Natural killer cell treated with Interleukin-12 subunit alpha and Interleukin-12 subunit beta and Interleukin-15 and Interleukin-18, amount 100 ng/mL, for 72 hours (primary cell): Measurements from ENCODE around the gene SH3PXD2A. TPM values are rescaled to one million over a fixed set of nuclear protein-coding genes. Genes with fewer than 3 reads are reported as not detected.
"Not testable (repeated sequence)": the region's sequence is repeated elsewhere in the genome, so short reads cannot be mapped to it uniquely, and the experiment has no call there.

Experiments used
- ATAC-seq, 2 donors: fragments of 150-1000 bp; cut with Tn5 transposase in 1 of 2; sonication (Bioruptor Pico), chemical (Tn5 transposase) in 1 of 2; 2 replicates each; pipeline ENCODE4 v1.10.0; 2021
- DNase-seq: peaks from one replicate; pipeline ENCODE4 v3.0.0; 2022; ENCODE audit warnings: low spot score
- H3K27ac Mint-ChIP-seq, 2 donors: 1 replicate in 1 of 2; 2 replicates in 1 of 2; pipeline ENCODE4 v1.8.0; 2022; ENCODE audit warnings: mixed read lengths in 2 of 2, mild to moderate bottlenecking in 1 of 2, moderate library complexity in 1 of 2
- H3K27me3 Mint-ChIP-seq, 2 donors: 1 replicate in 1 of 2; 2 replicates in 1 of 2; pipeline ENCODE4 v1.8.0; 2022; ENCODE audit warnings: mixed read lengths in 2 of 2
- H3K36me3 Mint-ChIP-seq: one replicate; pipeline ENCODE4 v1.8.0; 2022; ENCODE audit warnings: mixed read lengths
- H3K4me1 Mint-ChIP-seq, 2 donors: 1 replicate in 1 of 2; 2 replicates in 1 of 2; pipeline ENCODE4 v1.8.0; 2022; ENCODE audit warnings: low read depth in 2 of 2, mixed read lengths in 2 of 2, mild to moderate bottlenecking in 1 of 2
- H3K4me3 Mint-ChIP-seq: one replicate; pipeline ENCODE4 v1.8.0; 2022; ENCODE audit warnings: mixed read lengths
- H3K9me3 Mint-ChIP-seq: 2 replicates; pipeline ENCODE4 v1.8.0; 2022; ENCODE audit warnings: mixed read lengths
- total RNA-seq, 2 donors: library from RNA; stranded (reverse); gene quantifications; one replicate each; pipeline ENCODE4 v1.2.3, GENCODE V29; 2022

The SH3PXD2A gene
- total RNA-seq, 2 donors from 2014 or later, result 3.4 to 7.6 TPM

DNA sequence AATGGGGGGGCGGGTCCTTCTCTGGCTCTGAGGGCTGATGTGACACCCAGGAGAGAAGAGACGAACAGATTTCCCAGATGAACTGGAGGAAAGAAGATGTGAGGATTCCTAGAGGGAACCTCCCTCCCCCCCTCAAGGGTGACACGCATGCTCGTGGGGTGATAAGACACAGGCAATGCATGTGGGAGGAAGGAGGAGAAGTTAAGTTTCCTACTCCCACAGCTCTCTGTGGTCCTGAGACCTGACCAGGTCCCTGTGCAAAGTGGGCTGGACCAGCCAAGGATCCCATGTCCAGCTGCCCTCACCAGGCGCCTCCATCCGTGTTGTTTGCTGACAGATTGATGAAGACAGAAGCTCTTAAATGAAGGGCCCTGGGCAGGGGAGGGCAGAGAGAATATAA lies 112.6 kb downstream of the SH3PXD2A start:
- peaks cover 0 to 8% of the 10 kb centered on the region in 2 donors for H3K4me1 Mint-ChIP-seq
- H3K27me3 Mint-ChIP-seq, result no peaks in the 10 kb centered on the region
- no peaks in the 10 kb centered on the region for H3K9me3 Mint-ChIP-seq
- DNase-seq (peak; percentile 18), ATAC-seq (no peak)
- no peak overlapping the region for H3K27ac Mint-ChIP-seq
- H3K4me3 Mint-ChIP-seq, result no peak overlapping the region
- no peaks in the 10 kb centered on the region for H3K36me3 Mint-ChIP-seq

DNA sequence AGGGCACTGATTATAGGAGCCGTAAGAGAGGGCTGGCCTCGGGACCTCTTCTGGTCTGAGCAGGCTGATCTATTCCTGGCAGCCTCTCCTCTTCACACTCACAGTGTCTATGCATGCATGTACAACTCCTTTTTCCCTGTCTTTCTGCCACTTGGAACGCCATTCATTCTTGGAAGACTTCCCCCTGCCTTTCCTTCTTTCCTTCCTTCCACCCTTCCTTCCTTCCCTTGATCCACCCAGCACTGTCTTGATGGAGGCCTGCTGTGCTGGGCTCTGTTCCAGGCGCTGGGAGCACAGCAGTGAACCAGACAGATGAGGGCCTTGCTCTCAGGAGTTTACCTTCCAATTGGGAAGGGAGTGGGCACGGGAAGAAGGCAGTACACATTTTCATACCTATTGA lies 114.8 kb downstream of the SH3PXD2A start:
- Mint-ChIP-seq H3K4me3 (no peak overlapping the region), H3K27ac (no peak overlapping the region), H3K27me3 (no peaks in the 10 kb centered on the region), H3K9me3 (no peaks in the 10 kb centered on the region), H3K4me1 (peaks cover 0 to under 1% of the 10 kb centered on the region in 2 donors), H3K36me3 (no peaks in the 10 kb centered on the region)
- ATAC-seq (no peak), DNase-seq (peak; percentile 49)

DNA sequence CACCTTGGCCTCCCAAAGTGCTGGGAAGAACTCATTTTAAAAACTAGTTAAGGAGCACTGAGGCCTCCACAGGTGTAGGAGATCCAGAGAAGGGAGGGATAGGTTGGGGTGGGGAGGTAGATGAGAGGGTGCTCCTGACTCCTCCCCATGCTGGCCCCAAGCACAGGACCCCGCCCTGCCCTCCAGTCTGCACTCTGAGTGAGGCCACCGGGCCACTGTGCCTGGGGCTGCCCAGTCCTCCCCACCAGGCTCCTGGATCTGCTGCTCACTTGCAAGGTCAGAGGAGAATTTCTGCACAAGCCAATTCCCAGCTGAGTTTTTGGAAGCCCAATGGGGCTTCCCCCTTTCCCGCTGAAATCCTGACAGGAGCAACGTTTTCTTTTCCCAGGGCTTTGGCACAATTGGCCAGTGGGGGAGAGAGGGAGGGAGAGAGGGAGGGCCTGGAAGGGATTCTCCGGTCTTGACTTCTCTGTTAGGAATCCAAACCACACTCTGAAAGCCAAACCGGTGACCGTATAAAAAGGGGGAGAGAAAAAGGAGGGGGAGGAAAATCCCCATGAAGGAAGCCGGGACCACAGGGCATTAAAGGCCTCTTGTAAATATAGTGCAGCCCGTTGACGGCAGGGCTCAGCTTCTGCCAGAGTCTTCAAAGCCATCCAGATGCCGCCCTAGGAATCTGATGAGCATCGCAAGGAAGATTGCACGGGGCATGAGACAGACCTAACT lies 116.2 kb downstream of the SH3PXD2A start:
- H3K4me3 Mint-ChIP-seq, result no peak overlapping the region
- peaks cover 0 to 2% of the 10 kb centered on the region in 2 donors for H3K27me3 Mint-ChIP-seq
- no peaks in the 10 kb centered on the region for H3K36me3 Mint-ChIP-seq
- DNase-seq, result peak; percentile 22
- H3K27ac Mint-ChIP-seq, result no peak overlapping the region
- no peak for ATAC-seq
- H3K9me3 Mint-ChIP-seq, result no peaks in the 10 kb centered on the region
- no peaks in the 10 kb centered on the region for H3K4me1 Mint-ChIP-seq

DNA sequence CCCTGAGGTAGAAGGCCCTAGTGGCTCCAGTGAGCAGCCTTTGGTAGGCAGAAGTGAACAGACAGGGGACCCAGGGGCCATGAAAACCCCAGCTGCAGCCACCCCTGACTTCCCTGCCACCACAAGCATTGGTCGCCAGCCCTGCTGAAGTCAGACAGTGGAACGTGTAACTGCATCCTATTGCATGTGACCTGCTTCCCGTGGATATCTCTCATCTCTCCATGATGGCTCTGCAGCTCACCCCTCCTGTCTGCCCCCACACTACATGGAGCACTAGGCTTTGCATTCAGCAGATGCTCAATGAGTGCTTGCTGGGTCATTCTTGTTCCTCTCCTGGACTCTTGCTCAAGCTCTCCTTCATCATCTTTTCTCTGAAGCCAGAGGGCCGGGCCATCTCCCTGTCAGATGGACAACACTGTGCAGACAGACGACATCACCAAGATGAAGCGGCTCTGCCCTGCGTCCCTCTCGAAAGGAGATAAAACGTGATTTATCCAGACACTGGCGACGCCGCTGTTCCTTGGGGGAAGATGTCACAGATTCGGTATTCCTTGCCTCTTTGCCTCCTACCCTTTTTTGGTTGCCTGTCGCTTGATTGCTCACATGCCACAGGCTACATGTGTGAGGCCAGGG lies 117.5 kb downstream of the SH3PXD2A start:
- no peak overlapping the region for H3K4me3 Mint-ChIP-seq
- H3K4me1 Mint-ChIP-seq, result no peaks in the 10 kb centered on the region
- no peak overlapping the region for H3K27ac Mint-ChIP-seq
- H3K27me3 Mint-ChIP-seq, result peaks cover 0 to 2% of the 10 kb centered on the region in 2 donors
- DNase-seq (no peak), ATAC-seq (no peak)
- H3K9me3 Mint-ChIP-seq, result no peaks in the 10 kb centered on the region
- H3K36me3 Mint-ChIP-seq, result no peaks in the 10 kb centered on the region

DNA sequence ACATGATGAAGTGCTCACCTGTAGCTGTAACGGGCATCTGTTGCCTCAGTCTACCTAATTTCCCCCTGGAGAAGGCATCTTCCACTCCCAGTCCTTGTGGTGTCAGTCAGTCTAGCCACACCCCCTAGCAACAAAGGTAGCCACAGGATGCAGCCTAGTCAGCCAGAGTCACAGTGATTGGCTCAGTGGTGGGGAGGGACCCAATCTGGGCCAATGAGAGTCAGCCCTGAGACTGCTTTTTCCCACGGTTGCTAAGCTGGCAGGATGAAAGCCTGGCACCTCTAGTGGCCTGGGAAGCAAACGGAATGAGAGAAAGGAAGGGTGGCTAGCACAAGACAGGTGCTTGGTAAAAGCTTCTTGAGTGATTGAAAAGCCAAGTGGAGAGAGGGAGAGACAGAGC lies 118.6 kb downstream of the SH3PXD2A start:
- no peaks in the 10 kb centered on the region for H3K36me3 Mint-ChIP-seq
- DNase-seq (no peak), ATAC-seq (peak in 1 of 2 donors; percentile 55)
- no peaks in the 10 kb centered on the region for H3K4me1 Mint-ChIP-seq
- no peaks in the 10 kb centered on the region for H3K9me3 Mint-ChIP-seq
- peaks cover 0 to 2% of the 10 kb centered on the region in 2 donors for H3K27me3 Mint-ChIP-seq
- no peak overlapping the region for H3K27ac Mint-ChIP-seq
- H3K4me3 Mint-ChIP-seq, result no peak overlapping the region

DNA sequence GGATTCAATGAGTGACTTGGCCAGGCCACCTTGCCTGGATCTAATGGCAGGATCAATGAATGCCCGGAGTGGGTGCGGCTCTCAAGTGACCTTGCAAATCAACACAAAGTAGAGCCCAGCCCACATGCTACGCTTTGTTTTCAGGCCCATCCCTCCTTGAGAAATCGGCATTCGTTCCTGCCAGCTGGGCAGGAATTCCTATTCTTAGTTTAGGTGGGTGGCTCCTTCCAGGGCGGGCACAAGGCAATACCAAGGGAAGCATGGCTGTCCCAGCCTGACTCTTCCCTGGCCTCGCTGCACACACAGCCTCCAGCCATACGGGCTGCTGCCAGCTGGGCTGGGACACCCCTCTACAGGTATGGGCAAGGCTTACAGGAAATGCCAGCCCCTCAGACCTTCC lies 119.3 kb downstream of the SH3PXD2A start:
- H3K27ac Mint-ChIP-seq, result no peak overlapping the region
- peaks cover 0 to 2% of the 10 kb centered on the region in 2 donors for H3K27me3 Mint-ChIP-seq

DNA sequence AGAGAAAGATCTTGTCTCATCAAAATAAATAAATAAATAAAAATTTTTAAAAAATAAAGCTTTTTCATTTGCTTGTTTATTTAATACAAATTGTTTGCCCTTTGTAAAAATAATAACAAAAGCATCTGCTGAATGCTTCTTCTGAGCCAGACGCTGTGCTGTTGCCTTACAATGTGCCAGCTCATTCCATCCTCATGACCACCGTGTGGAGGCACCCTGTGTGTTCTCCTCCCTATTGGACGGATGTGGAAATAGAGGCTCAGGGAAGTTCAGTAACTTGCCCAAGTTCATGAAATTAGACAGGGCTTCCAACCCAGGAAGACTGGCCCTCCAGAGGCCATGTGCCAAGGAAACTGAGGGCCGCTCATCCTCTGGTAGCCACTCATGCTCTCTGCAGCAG lies 120.6 kb downstream of the SH3PXD2A start:
- H3K27ac Mint-ChIP-seq, result no peak overlapping the region
- no peak overlapping the region for H3K4me3 Mint-ChIP-seq
- H3K9me3 Mint-ChIP-seq, result no peaks in the 10 kb centered on the region
- no peak for DNase-seq
- no peak for ATAC-seq
- no peaks in the 10 kb centered on the region for H3K4me1 Mint-ChIP-seq
- H3K27me3 Mint-ChIP-seq, result peaks cover 0 to 2% of the 10 kb centered on the region in 2 donors
- no peaks in the 10 kb centered on the region for H3K36me3 Mint-ChIP-seq

More for the DNA sequence above, 119.3 kb downstream of the SH3PXD2A start:
- H3K36me3 Mint-ChIP-seq, result no peaks in the 10 kb centered on the region
- no peaks in the 10 kb centered on the region for H3K9me3 Mint-ChIP-seq
- H3K4me3 Mint-ChIP-seq, result no peak overlapping the region
- ATAC-seq (no peak), DNase-seq (no peak)
- no peaks in the 10 kb centered on the region for H3K4me1 Mint-ChIP-seq

DNA sequence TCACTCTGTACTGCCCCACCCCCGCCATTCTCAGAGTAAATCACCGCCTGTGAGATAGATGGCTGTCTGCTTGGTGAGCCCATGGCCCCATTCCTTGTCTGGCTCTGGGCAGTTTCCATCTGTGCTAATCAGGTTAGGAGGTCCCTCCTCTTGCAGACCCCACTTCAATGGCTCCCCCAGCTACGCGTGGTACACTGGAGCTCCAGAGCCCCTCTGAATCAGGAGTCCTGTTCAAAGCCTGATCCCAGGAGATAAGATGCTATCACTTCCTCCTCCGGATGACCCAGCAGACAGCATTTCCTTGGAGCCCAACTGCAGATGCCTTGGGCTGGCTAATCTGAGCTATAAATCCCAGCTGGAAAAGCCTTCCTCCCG lies 122.3 kb downstream of the SH3PXD2A start:
- Mint-ChIP-seq H3K27me3 (peaks cover 0 to 2% of the 10 kb centered on the region in 2 donors), H3K9me3 (no peaks in the 10 kb centered on the region), H3K36me3 (no peaks in the 10 kb centered on the region), H3K4me1 (no peaks in the 10 kb centered on the region), H3K27ac (no peak overlapping the region), H3K4me3 (no peak overlapping the region)
- ATAC-seq (no peak), DNase-seq (no peak)

DNA sequence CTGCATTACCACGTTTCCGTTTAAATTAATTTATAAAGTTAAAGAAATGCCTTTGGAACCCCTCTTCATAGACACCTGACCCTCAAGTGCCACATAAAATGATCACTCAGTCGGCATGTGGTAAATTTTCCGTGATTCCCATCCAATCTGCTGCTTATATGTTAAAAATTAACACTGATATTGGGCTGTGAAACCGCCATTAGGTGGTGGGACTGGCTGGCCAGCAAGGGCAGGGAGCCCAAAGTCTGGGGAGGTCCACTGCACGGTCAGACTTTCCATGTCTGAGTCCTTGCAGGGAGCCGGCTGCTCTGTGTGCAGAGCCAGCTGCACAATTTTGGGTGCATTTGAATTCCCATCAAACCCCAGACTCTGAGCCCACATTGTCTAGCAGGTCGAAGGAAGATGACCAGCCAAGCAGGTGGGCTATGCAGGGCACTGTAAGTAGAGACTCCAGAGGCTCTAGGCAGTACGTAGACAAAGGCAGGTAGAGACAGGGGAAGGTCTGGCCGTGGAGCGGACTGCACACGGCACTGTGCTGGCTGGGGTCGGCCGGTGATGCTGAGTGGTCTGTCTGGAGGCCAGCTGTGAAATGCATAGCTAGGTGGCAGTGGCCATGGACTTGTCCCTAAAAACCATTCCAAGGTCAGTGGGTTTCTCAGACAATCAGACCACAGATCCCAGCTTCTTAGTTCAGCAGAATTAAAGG lies 122.9 kb downstream of the SH3PXD2A start:
- no peaks in the 10 kb centered on the region for H3K36me3 Mint-ChIP-seq
- H3K27me3 Mint-ChIP-seq, result peaks cover 0 to 2% of the 10 kb centered on the region in 2 donors
- H3K4me3 Mint-ChIP-seq, result no peak overlapping the region
- no peaks in the 10 kb centered on the region for H3K9me3 Mint-ChIP-seq
- DNase-seq (no peak), ATAC-seq (no peak)
- H3K4me1 Mint-ChIP-seq, result no peaks in the 10 kb centered on the region
- no peak overlapping the region for H3K27ac Mint-ChIP-seq

DNA sequence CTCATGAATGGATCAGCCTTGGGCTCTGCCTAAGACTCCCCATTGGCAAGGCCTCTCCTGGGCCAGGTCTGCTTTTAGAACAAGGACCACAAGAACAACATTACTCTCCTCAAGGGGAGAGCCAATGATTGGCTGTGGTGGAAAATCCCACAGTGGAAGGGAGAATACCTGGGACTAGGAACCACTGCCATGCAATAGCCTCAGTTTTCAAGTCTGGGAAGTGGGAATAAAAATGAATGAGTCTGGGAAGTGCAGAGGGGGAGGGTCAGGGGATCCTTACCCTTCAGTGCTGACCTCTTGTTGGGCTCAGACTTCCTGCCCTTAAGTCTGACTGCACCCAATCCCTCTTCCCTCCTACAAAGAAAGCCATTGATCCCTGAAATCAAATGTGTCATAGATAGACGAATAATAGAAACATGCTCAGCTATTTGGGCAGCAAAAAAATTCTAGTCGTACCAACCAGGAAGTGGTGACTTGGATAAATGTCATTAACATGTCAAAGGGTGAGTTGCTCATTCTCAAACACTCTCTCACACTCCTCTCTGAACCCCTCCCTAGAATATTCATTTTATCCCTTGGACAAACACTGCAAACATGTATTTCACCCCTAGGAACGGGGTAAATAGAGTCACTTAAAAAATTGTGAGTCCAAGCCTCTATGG lies 123.6 kb downstream of the SH3PXD2A start:
- ATAC-seq (no peak), DNase-seq (no peak)
- Mint-ChIP-seq H3K36me3 (no peaks in the 10 kb centered on the region), H3K4me1 (no peaks in the 10 kb centered on the region), H3K9me3 (no peaks in the 10 kb centered on the region), H3K27me3 (peaks cover 0 to 2% of the 10 kb centered on the region in 2 donors), H3K4me3 (no peak overlapping the region), H3K27ac (no peak overlapping the region)

DNA sequence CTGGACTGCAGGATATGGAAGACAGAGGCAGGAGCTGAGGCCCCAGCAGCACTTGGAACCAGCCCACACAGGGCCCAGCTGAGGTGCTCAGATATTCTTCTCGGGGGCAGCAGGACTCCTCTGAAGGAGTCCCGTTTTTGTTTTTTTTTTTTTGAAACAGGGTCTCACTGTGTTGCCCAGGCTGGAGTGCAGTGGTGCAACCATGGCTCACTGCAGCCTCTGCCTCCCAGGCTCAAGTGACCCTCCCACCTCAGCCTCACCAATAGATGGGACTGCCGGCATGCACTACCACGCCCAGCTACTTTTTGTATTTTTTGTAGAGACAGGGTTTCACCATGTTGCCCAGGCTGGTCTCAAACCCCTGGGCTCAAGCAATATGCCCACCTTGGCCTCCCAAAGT lies 124.3 kb downstream of the SH3PXD2A start:
- DNase-seq, H3K27ac Mint-ChIP-seq, H3K36me3 Mint-ChIP-seq, ATAC-seq, H3K4me3 Mint-ChIP-seq, H3K9me3 Mint-ChIP-seq, H3K4me1 Mint-ChIP-seq, H3K27me3 Mint-ChIP-seq: not testable (repeated sequence)

DNA sequence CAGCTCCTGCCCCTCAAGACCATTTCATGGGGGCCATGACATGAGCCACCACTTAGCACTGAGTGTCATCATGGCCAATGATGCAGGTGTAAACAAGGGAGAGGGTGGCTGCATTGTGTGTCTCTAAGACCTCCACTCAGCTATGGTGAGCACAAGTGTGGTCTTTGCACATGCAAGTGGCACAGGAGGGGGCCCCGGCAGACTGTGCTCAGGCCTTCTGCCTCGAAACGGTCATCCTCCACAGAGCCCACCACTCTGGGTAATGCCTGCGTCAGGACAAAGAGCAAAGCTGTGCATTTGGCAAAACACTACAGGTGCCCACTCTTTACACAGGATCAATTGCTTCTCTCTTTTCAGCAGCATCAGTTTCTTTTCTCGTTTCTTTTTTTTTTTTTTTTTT lies 125.5 kb downstream of the SH3PXD2A start:
- Mint-ChIP-seq H3K4me3 (no peak overlapping the region), H3K9me3 (no peaks in the 10 kb centered on the region), H3K27me3 (no peaks in the 10 kb centered on the region), H3K36me3 (no peaks in the 10 kb centered on the region), H3K27ac (no peak overlapping the region), H3K4me1 (no peaks in the 10 kb centered on the region)
- no peak for DNase-seq
- no peak for ATAC-seq

DNA sequence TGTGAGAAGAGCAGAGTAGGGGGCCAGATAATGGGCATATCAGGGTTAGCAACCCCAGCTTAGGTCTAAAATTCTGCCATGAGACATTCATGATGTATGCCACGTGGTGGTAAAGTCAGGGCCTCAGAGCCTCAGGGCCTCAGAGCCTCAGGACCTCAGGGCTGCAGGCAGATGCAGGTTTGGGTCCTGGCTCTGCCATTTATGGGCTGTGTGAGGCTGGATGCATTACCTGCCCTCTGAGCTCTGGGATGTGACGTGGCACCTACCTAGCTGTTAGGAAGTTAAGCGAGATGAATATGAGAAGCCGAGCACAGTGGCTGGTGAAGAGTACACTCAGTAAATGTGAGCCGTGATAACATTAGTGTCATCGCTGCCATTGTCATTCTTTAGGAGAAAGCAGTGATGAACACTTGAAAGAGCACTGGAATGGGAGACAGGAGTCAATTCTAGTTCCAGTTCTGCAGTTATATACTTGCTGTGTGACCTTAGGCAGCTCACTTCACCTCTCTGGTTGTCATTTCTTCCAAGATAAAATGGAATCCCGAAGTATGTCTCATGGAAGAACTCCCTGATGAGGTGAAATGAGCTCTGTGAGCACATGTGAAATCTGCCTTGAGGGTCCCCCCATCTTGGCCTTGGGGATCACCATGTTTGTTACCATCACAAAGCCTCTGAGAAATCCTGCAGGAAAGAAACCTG lies 127.2 kb downstream of the SH3PXD2A start:
- Mint-ChIP-seq H3K27ac (no peak overlapping the region), H3K36me3 (no peaks in the 10 kb centered on the region), H3K4me3 (no peak overlapping the region), H3K4me1 (no peaks in the 10 kb centered on the region), H3K27me3 (no peaks in the 10 kb centered on the region), H3K9me3 (no peaks in the 10 kb centered on the region)
- ATAC-seq (no peak), DNase-seq (no peak)
